Heart right ventricle (tissue), 16 donors: ENCODE results near the gene CASP8. TPM values are rescaled to one million over a fixed set of nuclear protein-coding genes. Genes with fewer than 3 reads are reported as not detected.

Experiments used
- ATAC-seq, 8 donors: fragments of 200-7000 bp; cut with Tn5 transposase; one replicate each; pipeline ENCODE4 v1.9.1; 2020; ENCODE audit warnings: mild to moderate bottlenecking in 8 of 8, moderate library complexity in 8 of 8, moderate number of reproducible peaks in 1 of 8
- DNase-seq, 2 donors: peaks; one replicate each; pipeline ENCODE4 v3.0.0-alpha.2; 2020
- H3K27ac ChIP-seq, 10 donors: fragments of 200-600 bp; sonication (generic) in 2 of 10; one replicate each; pipeline versions ENCODE4 v1.5.0 to v1.8.0; 2020 to 2022; ENCODE audit warnings: mild to moderate bottlenecking in 3 of 10
- H3K27me3 ChIP-seq, 7 donors: fragments of 200-600 bp; one replicate each; pipeline ENCODE4 v1.8.0; 2021 to 2022; ENCODE audit warnings: mild to moderate bottlenecking in 2 of 7
- H3K36me3 ChIP-seq, 9 donors: fragments of 200-600 bp; sonication (generic) in 1 of 9; one replicate each; pipeline versions ENCODE4 v1.5.0 to v1.8.0; 2020 to 2022; ENCODE audit warnings: mild to moderate bottlenecking in 2 of 9
- H3K4me1 ChIP-seq, 9 donors: fragments of 200-600 bp; sonication (generic) in 1 of 9; one replicate each; pipeline versions ENCODE4 v1.5.0 to v1.8.0; 2020 to 2022; ENCODE audit warnings: mild to moderate bottlenecking in 4 of 9
- H3K4me3 ChIP-seq, 10 donors: fragments of 200-600 bp; sonication (generic) in 2 of 10; one replicate each; pipeline versions ENCODE4 v1.5.0 to v1.8.0; 2020 to 2022; ENCODE audit warnings: mild to moderate bottlenecking in 7 of 10, moderate library complexity in 2 of 10
- H3K9me3 ChIP-seq, 11 donors: fragments of 200-600 bp in 10 of 11; sonication (generic) in 2 of 11; one replicate each; pipeline versions ENCODE4 v1.5.0 to v1.8.0; 2013 to 2022; ENCODE audit warnings: mild to moderate bottlenecking in 2 of 11, control low read depth in 1 of 11, moderate library complexity in 1 of 11
- WGBS, 2 donors: extraction: QIAGEN DNeasy Blood & Tissue Kit; methylation state at CpG; one replicate each; pipeline ENCODE4 v1.1.7; 2013; ENCODE audit warnings: inconsistent platforms in 1 of 2; 5-methylcytosine and 5-hydroxymethylcytosine counted together
- intact Hi-C, 10 donors: fragments of 100-400 bp; cut with DNase I; formaldehyde crosslinking; loops; one replicate each; pipeline versions ENCODE4 v1.11.1 to v1.14.2; 2022
- polyA plus RNA-seq, 2 donors: library from polyadenylated mRNA; stranded (reverse); fragments of 200-250 nt; gene quantifications; one replicate each; pipeline ENCODE4 v1.2.3, GENCODE V29; 2013
- total RNA-seq, 10 donors: library from RNA; stranded (reverse); fragmentation: NEBNext Ultra II Directional in 3 of 10; extraction: Animal tissue kit (Norgen Biotek cat#: 25700) in 3 of 10; gene quantifications; one replicate each; pipeline versions ENCODE4 v1.2.1 to v1.2.4, GENCODE V29; 2021 to 2023
- TF ChIP-seq, protein P1 (sequence below), 9 donors: fragments of 200-600 bp; sonication (generic) in 2 of 9; IDR thresholded peaks; one replicate each; pipeline versions ENCODE4 v1.5.0 to v1.8.0; 2021 to 2022; ENCODE audit warnings: antibody characterized with exemption in 9 of 9, mild to moderate bottlenecking in 5 of 9, moderate library complexity in 1 of 9
- donor health status: Arrhythmogenic right ventricular cardiomyopathy.
- donor health status: ischemic (EF 13 %, LVEDD 7.1; RV severe dilation, severe dysfunction).
- donor health status: healthy with polysubstance abuse.
- donor health status: DM: no; HTN: yes; CAD: no.
- donor health status: DM: no; HTN: no; CAD: no.
- donor health status: ischemic (EF 25% LVEDD 6.9; RV normal size, moderate dysfunction).
- donor health status: ischemic (EF 25% LVEDD 5.7; RV mildly dilated, moderate dysfunction).
- donor health status: healthy.
- donor health status: DM: yes; HTN: yes; CAD: no.
- donor health status: Ischemic cardiomyopathy.
- donor health status: ischemic (EF 35%, LVEDD 5.7; RV mildly dilated, moderate dysfunction).
- donor health status: nonischemic (EF 11% LVEDD 7.7; RV severe dilation, severe dysfunction).
- donor health status: DM: yes; HTN: yes; CAD: no.
- donor health status: PGD.
- donor health status: ischemic (EF 29% LVEDD 5.4; RV normal size, mild dysfunction).
- donor health status: nonischemic (EF 23%, LVEDD 6.1; RV moderate dilation, normal function).

Gene CASP8
- total and polyA plus RNA-seq, 12 donors: 2.0 to 10.1 (median 3.4) TPM

DNA sequence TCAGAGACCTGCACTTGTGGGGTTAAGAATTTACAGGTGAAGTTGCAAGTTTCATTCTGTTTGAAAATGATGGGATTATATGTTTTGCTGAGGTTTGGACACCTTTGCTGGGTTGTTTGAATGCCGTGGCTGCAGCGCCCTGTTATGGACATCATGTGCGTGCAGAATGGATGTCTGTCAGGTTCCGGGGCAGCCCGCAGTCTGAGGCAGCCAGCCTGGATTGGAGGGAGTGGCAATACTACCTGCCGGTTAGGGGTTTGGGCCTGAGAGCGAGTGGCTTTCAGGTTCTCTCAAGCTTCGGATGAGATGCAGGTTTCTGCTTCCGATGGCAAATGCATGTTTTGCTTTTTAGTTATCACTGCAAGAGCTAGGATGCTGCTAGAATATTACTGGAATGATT lies 1.1 kb downstream of the CASP8 start:
- H3K4me1 ChIP-seq: peaks cover 2 to 74% (median 22%) of the 10 kb centered on the region in 9 donors
- TF ChIP-seq, protein P1, sequence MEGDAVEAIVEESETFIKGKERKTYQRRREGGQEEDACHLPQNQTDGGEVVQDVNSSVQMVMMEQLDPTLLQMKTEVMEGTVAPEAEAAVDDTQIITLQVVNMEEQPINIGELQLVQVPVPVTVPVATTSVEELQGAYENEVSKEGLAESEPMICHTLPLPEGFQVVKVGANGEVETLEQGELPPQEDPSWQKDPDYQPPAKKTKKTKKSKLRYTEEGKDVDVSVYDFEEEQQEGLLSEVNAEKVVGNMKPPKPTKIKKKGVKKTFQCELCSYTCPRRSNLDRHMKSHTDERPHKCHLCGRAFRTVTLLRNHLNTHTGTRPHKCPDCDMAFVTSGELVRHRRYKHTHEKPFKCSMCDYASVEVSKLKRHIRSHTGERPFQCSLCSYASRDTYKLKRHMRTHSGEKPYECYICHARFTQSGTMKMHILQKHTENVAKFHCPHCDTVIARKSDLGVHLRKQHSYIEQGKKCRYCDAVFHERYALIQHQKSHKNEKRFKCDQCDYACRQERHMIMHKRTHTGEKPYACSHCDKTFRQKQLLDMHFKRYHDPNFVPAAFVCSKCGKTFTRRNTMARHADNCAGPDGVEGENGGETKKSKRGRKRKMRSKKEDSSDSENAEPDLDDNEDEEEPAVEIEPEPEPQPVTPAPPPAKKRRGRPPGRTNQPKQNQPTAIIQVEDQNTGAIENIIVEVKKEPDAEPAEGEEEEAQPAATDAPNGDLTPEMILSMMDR (IDR thresholded peaks at IDR 0.05): no peak
- intact Hi-C loops: no loop called here
- peaks cover 0 to 2% (median 0%) of the 10 kb centered on the region in 9 donors for H3K36me3 ChIP-seq
- no peaks in the 10 kb centered on the region for H3K27me3 ChIP-seq
- peak overlapping the region in 1 of 10 donors; percentile 95 for H3K27ac ChIP-seq
- WGBS, 2 donors: 87 to 89% methylated on average over 9 of the region's 9 CpGs
- DNase-seq: no peak
- ATAC-seq: no peak
- peak overlapping the region in 4 of 10 donors; percentile 7 to 49 (median 20) for H3K4me3 ChIP-seq
- no peaks in the 10 kb centered on the region for H3K9me3 ChIP-seq

- H3K27ac ChIP-seq: peak overlapping the region in 1 of 10 donors; percentile 95
- intact Hi-C loops: no loop called here
- no peak for DNase-seq
- H3K36me3 ChIP-seq: peaks cover 0 to 7% (median 0%) of the 10 kb centered on the region in 9 donors
- H3K9me3 ChIP-seq: no peaks in the 10 kb centered on the region
- WGBS, 2 donors: 72 to 79% methylated on average over 2 of the region's 2 CpGs
- peaks cover 2 to 70% (median 22%) of the 10 kb centered on the region in 9 donors for H3K4me1 ChIP-seq
- TF ChIP-seq, protein P1 (IDR thresholded peaks at IDR 0.05): no peak
- ATAC-seq: no peak
- H3K27me3 ChIP-seq: no peaks in the 10 kb centered on the region
- peak overlapping the region in 3 of 10 donors; percentile 16 to 49 (median 25) for H3K4me3 ChIP-seq
Observed at GRCh38 chr2:201261906-201262305, 1.6 kb downstream of the CASP8 start.

- Histone ChIP-seq H3K27ac (peak overlapping the region in 1 of 10 donors; percentile 95), H3K4me1 (peaks cover 2 to 62% (median 22%) of the 10 kb centered on the region in 9 donors), H3K4me3 (peak overlapping the region in 1 of 10 donors; percentile 49), H3K36me3 (peaks cover 0 to 15% (median 0%) of the 10 kb centered on the region in 9 donors), H3K9me3 (no peaks in the 10 kb centered on the region), H3K27me3 (no peaks in the 10 kb centered on the region)
- DNase-seq (no peak), ATAC-seq (no peak)
- intact Hi-C loops: no loop called here
- TF ChIP-seq, protein P1 (IDR thresholded peaks at IDR 0.05): no peak
- 82% methylated on average over 6 of the region's 6 CpGs for WGBS, 2 donors
Observed at GRCh38 chr2:201262718-201263117, 2.4 kb downstream of the CASP8 start.

DNA sequence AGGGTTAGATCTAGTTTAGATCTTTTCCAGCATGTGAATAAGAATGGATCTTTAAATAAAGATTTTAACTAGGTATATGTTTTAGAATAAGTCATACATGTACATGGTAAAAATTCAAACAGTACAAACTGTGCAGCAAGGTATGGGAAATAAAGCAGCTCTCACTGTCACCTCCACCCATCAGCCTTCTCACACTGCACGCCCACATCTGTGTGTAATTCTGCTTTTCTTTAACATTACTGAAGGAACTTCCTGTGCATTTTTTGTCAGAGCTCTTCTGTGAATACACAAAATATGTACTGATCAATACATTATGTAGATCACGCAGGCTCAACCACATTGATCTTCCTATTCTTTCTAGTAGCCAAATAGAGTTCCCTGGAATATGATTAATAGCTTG lies 3.4 kb downstream of the CASP8 start:
- Histone ChIP-seq H3K36me3 (peaks cover 0 to 25% (median 0%) of the 10 kb centered on the region in 9 donors), H3K27ac (peak overlapping the region in 1 of 10 donors; percentile 5), H3K4me1 (peaks cover 0 to 61% (median 20%) of the 10 kb centered on the region in 9 donors), H3K27me3 (no peaks in the 10 kb centered on the region), H3K4me3 (no peak overlapping the region), H3K9me3 (no peaks in the 10 kb centered on the region)
- 88 to 93% methylated on average over 2 of the region's 2 CpGs for WGBS, 2 donors
- intact Hi-C loops: no loop called here
- DNase-seq: no peak
- TF ChIP-seq, protein P1 (IDR thresholded peaks at IDR 0.05): no peak
- ATAC-seq: no peak
